K562 (cell line): ENCODE measurements around the gene NCCRP1.

Source experiments
- CTCF ChIP-seq, 3 experiments: IDR thresholded peaks in 2 of 3; conservative IDR thresholded peaks in 1 of 3; 2 replicates each; pipeline ENCODE4 v1.5.1; 2011 to 2012; ENCODE audit warnings: low read length in 3 of 3, mild to moderate bottlenecking in 3 of 3, control low read depth in 2 of 3, improper control_type of control experiment in 1 of 3, inconsistent platforms in 1 of 3, low read depth in 1 of 3, mixed read lengths in 1 of 3, moderate library complexity in 1 of 3; ENCODE audit not compliant: insufficient read depth in 2 of 3
- ESRRA ChIP-seq: fragments of 450-650 bp; IDR thresholded peaks from 2 replicates; pipeline ENCODE4 v1.6.1; 2014; ENCODE audit warnings: low read depth, mild to moderate bottlenecking, moderate library complexity, borderline replicate concordance
- LCOR ChIP-seq: sonication (generic); formaldehyde crosslinking; IDR thresholded peaks from 2 replicates; pipeline ENCODE4 v1.8.0; 2022; ENCODE audit warnings: mild to moderate bottlenecking, missing genetic modification reagents
- MED1 ChIP-seq: sonication (generic); formaldehyde crosslinking; IDR thresholded peaks from 2 replicates; pipeline ENCODE4 v1.8.1; 2023; ENCODE audit warnings: missing genetic modification reagents, borderline replicate concordance
- PATZ1 ChIP-seq: fragments of 250-450 bp; sonication (Bioruptor Pico); IDR thresholded peaks from 2 replicates; pipeline ENCODE4 v1.5.0; 2020; ENCODE audit warnings: mild to moderate bottlenecking, borderline replicate concordance
- RBM14 ChIP-seq: fragments of 200-400 bp; formaldehyde crosslinking; IDR thresholded peaks from 2 replicates; pipeline ENCODE4 v1.6.1; 2018; ENCODE audit warnings: low read depth, mild to moderate bottlenecking, low read length, moderate library complexity, borderline replicate concordance; ENCODE audit not compliant: insufficient read depth
- REST ChIP-seq, 2 experiments: fragments of 450-650 bp; formaldehyde crosslinking in 1 of 2; IDR thresholded peaks; 2 replicates each; pipeline versions ENCODE4 v1.4.0 to v1.6.1; 2014 to 2020; ENCODE audit warnings: mild to moderate bottlenecking in 2 of 2, borderline replicate concordance in 1 of 2, low read depth in 1 of 2
- TFAP4 ChIP-seq: sonication (generic); formaldehyde crosslinking; IDR thresholded peaks from 2 replicates; pipeline ENCODE4 v1.8.0; 2022; ENCODE audit warnings: missing genetic modification reagents, mild to moderate bottlenecking, moderate library complexity, borderline replicate concordance
- ZHX1 ChIP-seq: fragments of 150-350 bp; conservative IDR thresholded peaks from 2 replicates; pipeline ENCODE4 v1.6.1; 2014; ENCODE audit warnings: low read length

- TF ChIP-seq ESRRA = no peak
- no peak for TF ChIP-seq CTCF (IDR thresholded peaks at IDR 0.05 in 2 of 3, conservative IDR thresholded peaks at IDR 0.05 in 1 of 3; ENCODE audit: insufficient read depth in 2 of 3, low read depth in 1 of 3, low read length in 3 of 3)
- TF ChIP-seq RBM14 = no peak
- no peak for TF ChIP-seq ZHX1
- no peak for TF ChIP-seq LCOR (CRISPR knock-in tag)
- TF ChIP-seq PATZ1 (CRISPR knock-in tag) = no peak
- TF ChIP-seq TFAP4 = no peak
- no peak for TF ChIP-seq REST (IDR thresholded peaks at IDR 0.05; ENCODE audit: borderline replicate concordance)
- no peak for TF ChIP-seq REST (CRISPR knock-in tag; IDR thresholded peaks at IDR 0.05; ENCODE audit: low read depth)
- no peak for TF ChIP-seq MED1 (CRISPR knock-in tag)
Measured at GRCh38 chr19:39173502-39173991, 23.2 kb upstream of the NCCRP1 start.
